IMR-90 (cell line): ENCODE results near the gene ID1. TPM values are rescaled to one million over a fixed set of nuclear protein-coding genes. Genes with fewer than 3 reads are reported as not detected.
A peak's percentile ranks its signal among the peaks of the same experiment; 100 is the strongest.

ENCODE experiments used
- ATAC-seq: fragments of 200-7000 bp; cut with Tn5 transposase; 2 replicates; pipeline ENCODE4 v1.9.1; 2020; ENCODE audit warnings: low read depth, mild to moderate bottlenecking, moderate library complexity
- BruUV-seq: library from RNA; stranded (reverse); fragments of 400-500 nt; replicated peaks from 2 replicates; lab custom pipeline; 2021; lab: Mats Ljungman, UMichigan
- CTCF ChIA-PET: fragments of 300-600 bp; formaldehyde crosslinking; extraction: SDS; loops from one replicate; lab custom pipeline; 2021; ENCODE audit warnings: antibody characterized with exemption; lab: Yijun Ruan, JAX
- POLR2A ChIA-PET: fragments of 300-600 bp; sonication (Branson Sonifier 250); formaldehyde crosslinking; loops from one replicate; lab custom pipeline; 2022; ENCODE audit warnings: antibody characterized with exemption; ENCODE audit not compliant: unreplicated experiment; lab: Charles Lee
- DNase-seq: peaks from one replicate; pipeline ENCODE4 v3.0.0; 2013
- H2AFZ ChIP-seq: replicated peaks from 2 replicates; pipeline ENCODE3; 2013; ENCODE audit warnings: low read length, mild to moderate bottlenecking; ENCODE audit not compliant: poor library complexity
- H2AK5ac ChIP-seq: 2 replicates; pipeline ENCODE4 v1.6.1; 2013; ENCODE audit warnings: low read depth, low read length, inconsistent platforms
- H2AK9ac ChIP-seq: replicated peaks from 2 replicates; pipeline ENCODE3; 2013; ENCODE audit warnings: mild to moderate bottlenecking, low read depth, low read length, moderate library complexity; ENCODE audit not compliant: poor library complexity
- H2BK120ac ChIP-seq: 2 replicates; pipeline ENCODE4 v1.6.1; 2013; ENCODE audit warnings: low read depth, low read length, inconsistent platforms
- H2BK15ac ChIP-seq: 3 replicates; pipeline ENCODE4 v1.6.1; 2013; ENCODE audit warnings: low read depth, low read length, inconsistent platforms
- H2BK20ac ChIP-seq: 2 replicates; pipeline ENCODE4 v1.6.1; 2013; ENCODE audit warnings: low read depth, mild to moderate bottlenecking, inconsistent platforms, low read length, moderate library complexity
- H2BK5ac ChIP-seq: 2 replicates; pipeline ENCODE4 v1.6.1; 2013; ENCODE audit warnings: mild to moderate bottlenecking, low read depth, low read length, inconsistent platforms; ENCODE audit not compliant: poor library complexity, severe bottlenecking
- H3K14ac ChIP-seq: replicated peaks from 2 replicates; pipeline ENCODE4 v1.6.1; 2013; ENCODE audit warnings: low read depth, low read length, inconsistent platforms
- H3K18ac ChIP-seq: 2 replicates; pipeline ENCODE4 v1.6.1; 2013; ENCODE audit warnings: low read depth, low read length, control low read depth
- H3K23ac ChIP-seq: 2 replicates; pipeline ENCODE4 v1.6.1; 2013; ENCODE audit warnings: low read depth, low read length, inconsistent platforms
- H3K27ac ChIP-seq: 2 replicates; pipeline ENCODE4 v1.5.1; 2013; ENCODE audit warnings: mild to moderate bottlenecking, control low read depth, low read length; ENCODE audit not compliant: insufficient read depth
- H3K27me3 ChIP-seq: 2 replicates; pipeline ENCODE4 v1.6.1; 2013; ENCODE audit warnings: low read length; ENCODE audit not compliant: control insufficient read depth, insufficient read depth
- H3K36me3 ChIP-seq: 2 replicates; pipeline ENCODE4 v1.6.1; 2013; ENCODE audit warnings: low read length, mixed read lengths; ENCODE audit not compliant: control insufficient read depth, insufficient read depth
- H3K4ac ChIP-seq: 2 replicates; pipeline ENCODE4 v1.6.1; 2013; ENCODE audit warnings: low read depth, low read length, inconsistent platforms
- H3K4me1 ChIP-seq: 2 replicates; pipeline ENCODE4 v1.6.1; 2013; ENCODE audit warnings: low read length, mixed read lengths; ENCODE audit not compliant: control insufficient read depth, insufficient read depth
- H3K4me2 ChIP-seq: 2 replicates; pipeline ENCODE4 v1.6.1; 2013; ENCODE audit warnings: low read depth, mild to moderate bottlenecking, control low read depth, low read length, moderate library complexity
- H3K4me3 ChIP-seq: 2 replicates; pipeline ENCODE4 v1.5.1; 2013; ENCODE audit warnings: low read depth, mild to moderate bottlenecking, control low read depth, low read length, moderate library complexity; ENCODE audit not compliant: insufficient read depth
- H3K56ac ChIP-seq: 2 replicates; pipeline ENCODE4 v1.6.1; 2013; ENCODE audit warnings: low read length, inconsistent platforms; ENCODE audit not compliant: insufficient read depth; ENCODE audit errors: extremely low read depth
- H3K79me1 ChIP-seq, 2 experiments: 2 replicates each; pipeline ENCODE4 v1.6.1; 2013; ENCODE audit warnings: low read length in 2 of 2, inconsistent platforms in 1 of 2, low read depth in 1 of 2
- H3K9ac ChIP-seq: 2 replicates; pipeline ENCODE4 v1.6.1; 2013; ENCODE audit warnings: low read depth, low read length, control low read depth
- H3K9me1 ChIP-seq: 2 replicates; pipeline ENCODE4 v1.6.1; 2013; ENCODE audit warnings: low read length, inconsistent platforms; ENCODE audit not compliant: insufficient read depth
- H3K9me3 ChIP-seq: 2 replicates; pipeline ENCODE4 v1.6.1; 2013; ENCODE audit warnings: low read length; ENCODE audit not compliant: control insufficient read depth, insufficient read depth
- H4K20me1 ChIP-seq: 2 replicates; pipeline ENCODE4 v1.6.1; 2013; ENCODE audit warnings: low read length, inconsistent platforms; ENCODE audit not compliant: insufficient read depth
- H4K5ac ChIP-seq: 2 replicates; pipeline ENCODE4 v1.6.1; 2013; ENCODE audit warnings: mild to moderate bottlenecking, low read depth, low read length, control low read depth
- H4K8ac ChIP-seq, 2 experiments: 2 replicates each; pipeline ENCODE4 v1.6.1; 2013; ENCODE audit warnings: low read depth in 2 of 2, low read length in 2 of 2, control low read depth in 1 of 2, inconsistent platforms in 1 of 2
- H4K91ac ChIP-seq: 2 replicates; pipeline ENCODE4 v1.6.1; 2013; ENCODE audit warnings: low read depth, low read length, inconsistent platforms; ENCODE audit not compliant: insufficient read depth
- BHLHE40 ChIP-seq: fragments of 150-350 bp; IDR thresholded peaks from 2 replicates; pipeline ENCODE4 v1.6.1; 2016; ENCODE audit warnings: mild to moderate bottlenecking, low read depth, low read length
- CEBPB ChIP-seq: IDR thresholded peaks from 2 replicates; pipeline ENCODE4 v1.6.1; 2012; ENCODE audit warnings: low read depth, low read length, improper control_type of control experiment
- CHD1 ChIP-seq: IDR thresholded peaks from 2 replicates; pipeline ENCODE4 v1.6.1; 2012; ENCODE audit warnings: low read depth, low read length, improper control_type of control experiment
- FOS ChIP-seq: fragments of 150-350 bp; IDR thresholded peaks from 2 replicates; pipeline ENCODE4 v1.6.1; 2016; ENCODE audit warnings: low read depth, low read length
- MAFK ChIP-seq: IDR thresholded peaks from 2 replicates; pipeline ENCODE4 v1.6.1; 2012; ENCODE audit warnings: low read depth, low read length, improper control_type of control experiment
- MAZ ChIP-seq: IDR thresholded peaks from 2 replicates; pipeline ENCODE4 v1.6.1; 2012; ENCODE audit warnings: low read depth, mild to moderate bottlenecking, low read length, improper control_type of control experiment, moderate library complexity, borderline replicate concordance
- MXI1 ChIP-seq: IDR thresholded peaks from 2 replicates; pipeline ENCODE4 v1.6.1; 2012; ENCODE audit warnings: low read depth, mild to moderate bottlenecking, low read length, moderate library complexity, borderline replicate concordance
- NFE2L2 ChIP-seq: fragments of 150-350 bp; IDR thresholded peaks from 2 replicates; pipeline ENCODE4 v1.6.1; 2016; ENCODE audit warnings: low read depth, mild to moderate bottlenecking, low read length
- POLR2A ChIP-seq: IDR thresholded peaks from 2 replicates; pipeline ENCODE4 v1.6.1; 2012; ENCODE audit warnings: mild to moderate bottlenecking, low read depth, low read length
- RAD21 ChIP-seq: IDR thresholded peaks from 2 replicates; pipeline ENCODE4 v1.6.1; 2012; ENCODE audit warnings: low read length, improper control_type of control experiment
- RCOR1 ChIP-seq: IDR thresholded peaks from 2 replicates; pipeline ENCODE4 v1.6.1; 2012; ENCODE audit warnings: mild to moderate bottlenecking, low read length, improper control_type of control experiment; ENCODE audit not compliant: insufficient replicate concordance
- RFX5 ChIP-seq: IDR thresholded peaks from 2 replicates; pipeline ENCODE4 v1.8.0; 2012; ENCODE audit warnings: low read depth, mild to moderate bottlenecking, low read length, moderate library complexity
- SMC3 ChIP-seq: fragments of 150-350 bp; IDR thresholded peaks from 2 replicates; pipeline ENCODE4 v1.6.1; 2016; ENCODE audit warnings: low read depth, mild to moderate bottlenecking, antibody characterized with exemption, low read length, moderate library complexity
- WGBS, 2 experiments: methylation state at CpG; one replicate each; pipeline versions ENCODE4 v1.1.5 to v1.1.7; 2013; ENCODE audit warnings: missing lambda C conversion rate in 2 of 2; ENCODE audit not compliant: insufficient read length in 1 of 2; ENCODE audit errors: extremely low coverage in 2 of 2; 5-methylcytosine and 5-hydroxymethylcytosine counted together
- dilution Hi-C: fragments of 300-500 bp; cut with HindIII; formaldehyde crosslinking; loops from one replicate; pipeline ENCODE4 v1.14.3; 2018; ENCODE audit warnings: low sequenced_read_pairs; ENCODE audit not compliant: unreplicated experiment
- in situ Hi-C: fragments of 300-500 bp; cut with MboI; formaldehyde crosslinking; loops from 3 replicates; pipeline ENCODE4 v1.14.3; 2019; ENCODE audit warnings: low sequenced_read_pairs, inconsistent platforms, mixed read lengths
- intact Hi-C: fragments of 100-400 bp; cut with micrococcal nuclease; formaldehyde crosslinking; loops from 2 replicates; pipeline ENCODE4 v1.10.0; 2022
- polyA plus RNA-seq, 3 experiments: library from polyadenylated mRNA; depleted of rRNA; stranded (reverse); fragments of >200 nt; gene quantifications; 2 replicates each; pipeline ENCODE4 v1.2.3, GENCODE V29; 2012; ENCODE audit warnings: low replicate concordance in 1 of 3
- total RNA-seq: library from RNA; depleted of rRNA; stranded (reverse); fragments of >200 nt; gene quantifications from 2 replicates; pipeline ENCODE4 v1.2.3, GENCODE V29; 2012
- TF ChIP-seq, protein P1 (sequence below): conservative IDR thresholded peaks from 2 replicates; pipeline ENCODE4 v1.5.1; 2012; ENCODE audit warnings: mild to moderate bottlenecking, low read depth, low read length, improper control_type of control experiment
- TF ChIP-seq, protein P2 (sequence below): fragments of 150-350 bp; IDR thresholded peaks from 2 replicates; pipeline ENCODE4 v1.6.1; 2017; ENCODE audit warnings: mild to moderate bottlenecking, antibody characterized with exemption, low read length, low read depth

ID1 gene
- total and polyA plus RNA-seq, 2 of the 4 experiments (the other 2 are of a cell fraction) = 148 to 174 TPM

DNA sequence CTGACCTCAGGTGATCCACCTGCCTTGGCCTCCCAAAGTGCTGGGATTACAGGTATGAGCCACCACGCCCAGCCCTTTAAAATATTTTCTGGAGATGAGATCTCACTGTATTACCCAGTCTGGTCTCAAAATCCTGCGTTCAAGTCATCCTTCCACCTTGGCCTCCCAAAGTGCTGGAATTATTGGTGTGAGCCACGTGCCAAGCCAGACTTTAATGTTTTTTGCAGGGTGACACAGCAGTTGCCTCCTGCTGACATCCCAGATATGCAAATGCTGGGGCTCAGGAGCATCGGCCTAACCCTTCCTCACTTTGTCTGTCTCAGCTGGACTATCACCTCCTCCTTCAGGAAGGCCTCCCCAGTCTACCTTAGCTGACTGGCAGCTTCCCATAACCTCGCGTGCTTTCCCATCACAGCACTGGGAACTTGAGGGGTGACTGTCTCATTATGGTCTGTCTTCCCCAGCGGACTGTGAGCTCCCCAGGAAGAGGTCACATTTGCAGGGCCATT, 14.3 kb upstream of the ID1 start:
- peaks cover 0 to 4% of the 10 kb centered on the region in 2 experiments; a peak in 1 of 4 replicates for H3K79me1 ChIP-seq
- H2BK5ac ChIP-seq = no peak overlapping the region
- no peak overlapping the region for H3K56ac ChIP-seq
- H3K9ac ChIP-seq = no peak overlapping the region
- no peak overlapping the region for H3K4me2 ChIP-seq
- TF ChIP-seq RCOR1 (no peak), NFE2L2 (no peak), RFX5 (no peak), RAD21 (no peak), MAZ (no peak), CHD1 (no peak), POLR2A (no peak), SMC3 (no peak), MXI1 (no peak), CEBPB (no peak), MAFK (no peak), BHLHE40 (no peak), FOS (no peak)
- TF ChIP-seq, protein P1, sequence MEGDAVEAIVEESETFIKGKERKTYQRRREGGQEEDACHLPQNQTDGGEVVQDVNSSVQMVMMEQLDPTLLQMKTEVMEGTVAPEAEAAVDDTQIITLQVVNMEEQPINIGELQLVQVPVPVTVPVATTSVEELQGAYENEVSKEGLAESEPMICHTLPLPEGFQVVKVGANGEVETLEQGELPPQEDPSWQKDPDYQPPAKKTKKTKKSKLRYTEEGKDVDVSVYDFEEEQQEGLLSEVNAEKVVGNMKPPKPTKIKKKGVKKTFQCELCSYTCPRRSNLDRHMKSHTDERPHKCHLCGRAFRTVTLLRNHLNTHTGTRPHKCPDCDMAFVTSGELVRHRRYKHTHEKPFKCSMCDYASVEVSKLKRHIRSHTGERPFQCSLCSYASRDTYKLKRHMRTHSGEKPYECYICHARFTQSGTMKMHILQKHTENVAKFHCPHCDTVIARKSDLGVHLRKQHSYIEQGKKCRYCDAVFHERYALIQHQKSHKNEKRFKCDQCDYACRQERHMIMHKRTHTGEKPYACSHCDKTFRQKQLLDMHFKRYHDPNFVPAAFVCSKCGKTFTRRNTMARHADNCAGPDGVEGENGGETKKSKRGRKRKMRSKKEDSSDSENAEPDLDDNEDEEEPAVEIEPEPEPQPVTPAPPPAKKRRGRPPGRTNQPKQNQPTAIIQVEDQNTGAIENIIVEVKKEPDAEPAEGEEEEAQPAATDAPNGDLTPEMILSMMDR = no peak
- TF ChIP-seq, protein P2, sequence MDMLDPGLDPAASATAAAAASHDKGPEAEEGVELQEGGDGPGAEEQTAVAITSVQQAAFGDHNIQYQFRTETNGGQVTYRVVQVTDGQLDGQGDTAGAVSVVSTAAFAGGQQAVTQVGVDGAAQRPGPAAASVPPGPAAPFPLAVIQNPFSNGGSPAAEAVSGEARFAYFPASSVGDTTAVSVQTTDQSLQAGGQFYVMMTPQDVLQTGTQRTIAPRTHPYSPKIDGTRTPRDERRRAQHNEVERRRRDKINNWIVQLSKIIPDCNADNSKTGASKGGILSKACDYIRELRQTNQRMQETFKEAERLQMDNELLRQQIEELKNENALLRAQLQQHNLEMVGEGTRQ = no peak
- H4K5ac ChIP-seq = no peak overlapping the region
- no TSS peak for BruUV-seq
- H3K14ac ChIP-seq = 0 out of 2 replicates have a peak overlapping the region, but pooled peaks have one; percentile 14
- H2AK5ac ChIP-seq = peak overlapping the region; percentile 63
- WGBS, 2 experiments = 71% methylated on average over 3 of the region's 7 CpGs; no CpG with 5 or more reads in 1 of the 2 experiments
- ATAC-seq (no peak), DNase-seq (no peak)
- H3K36me3 ChIP-seq = no peaks in the 10 kb centered on the region
- peak overlapping the region; percentile 53 for H4K91ac ChIP-seq
- POLR2A ChIA-PET = no interaction called here
- H4K20me1 ChIP-seq = no peaks in the 10 kb centered on the region
- dilution Hi-C loops (no loop called here), intact Hi-C loops (no loop called here), in situ Hi-C loops (no loop called here)
- peak overlapping the region; percentile 4 for H2AK9ac ChIP-seq
- H2BK20ac ChIP-seq = no peak overlapping the region
- H3K4ac ChIP-seq = no peak overlapping the region
- no peak overlapping the region; the same call in 1 of the 2 replicates for H3K18ac ChIP-seq
- peaks cover 17% of the 10 kb centered on the region for H3K4me1 ChIP-seq
- no peak overlapping the region for H4K8ac ChIP-seq
- H2BK15ac ChIP-seq = peak overlapping the region; percentile 74; the same call in 2 of the 3 replicates
- no peak overlapping the region; the same call in 1 of the 2 replicates for H3K23ac ChIP-seq
- H2BK120ac ChIP-seq = 0 out of 2 replicates have a peak overlapping the region, but pooled peaks have one; percentile 39
- no peak overlapping the region for H2AFZ ChIP-seq
- CTCF ChIA-PET = interaction anchor here (1.5 kb wide), 1 partner anchor 22 kb away, joined by 3 read pairs; no protein-coding TSS in a partner anchor
- peaks cover 7% of the 10 kb centered on the region for H3K9me1 ChIP-seq
- no peak overlapping the region for H3K4me3 ChIP-seq
- no peak overlapping the region for H3K27ac ChIP-seq
- no peaks in the 10 kb centered on the region for H3K9me3 ChIP-seq
- no peaks in the 10 kb centered on the region for H3K27me3 ChIP-seq
